ENCODE measurements around the gene HMX3.

DNA sequence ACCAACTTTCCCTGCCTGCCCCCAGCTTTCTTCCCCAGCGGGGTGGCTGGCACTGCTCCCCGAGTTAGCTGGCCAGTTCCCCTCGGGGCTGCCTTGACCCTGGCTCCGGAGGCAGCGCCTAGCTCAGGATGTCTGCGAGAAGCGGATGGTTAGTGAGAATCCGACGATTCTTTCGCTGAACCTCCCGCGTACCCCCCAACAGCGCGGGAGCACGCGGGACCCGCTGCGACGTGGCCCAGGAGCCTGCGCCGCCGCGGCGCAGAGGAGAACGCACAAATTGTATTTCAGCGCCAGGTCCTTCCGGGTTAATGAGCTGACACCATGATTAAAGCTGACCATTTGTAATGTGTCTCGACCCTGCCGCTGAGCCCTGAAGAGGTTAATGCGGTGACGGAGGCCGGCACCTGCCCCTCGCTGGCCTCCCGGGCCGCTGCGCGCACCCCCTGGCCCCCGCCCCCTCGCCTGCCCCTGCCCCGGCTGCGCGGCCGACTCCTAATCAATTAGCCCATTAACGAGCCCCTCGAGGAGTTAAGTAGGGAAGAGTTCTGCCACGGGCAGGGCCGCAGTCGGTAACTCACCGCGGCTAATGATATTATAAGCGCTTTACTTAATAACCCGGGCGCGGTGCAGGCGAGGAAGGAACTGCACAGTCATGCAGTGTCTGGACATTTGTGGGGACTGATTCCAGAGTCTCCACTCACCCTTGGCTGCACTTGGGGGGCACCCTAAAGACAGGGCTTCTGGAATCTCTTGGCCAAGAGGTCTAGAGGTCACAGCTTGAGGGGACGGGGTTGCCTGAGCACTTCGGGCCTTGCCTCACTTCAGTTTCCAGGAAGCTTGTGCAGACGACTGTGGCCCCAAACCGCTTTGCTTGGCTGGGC is 10.5 kb downstream of the HMX3 start:
- TF ChIP-seq HOXA5 (CRISPR knock-in tag; IDR thresholded peaks at IDR 0.05) (no peak), RARG (CRISPR knock-in tag; IDR thresholded peaks at IDR 0.05; ENCODE audit: low read depth) (no peak), HOXA3 (CRISPR knock-in tag; IDR thresholded peaks at IDR 0.05) (no peak), LCORL (IDR thresholded peaks at IDR 0.05) (no peak), LCORL (CRISPR knock-in tag; IDR thresholded peaks at IDR 0.05) (no peak), FOXK2 (IDR thresholded peaks at IDR 0.05) (no peak), ZNF678 (CRISPR knock-in tag; IDR thresholded peaks at IDR 0.05) (no peak), CTCF (CRISPR knock-in tag; IDR thresholded peaks at IDR 0.05) (no peak), ZNF501 (CRISPR knock-in tag; IDR thresholded peaks at IDR 0.05) (no peak), EZH2 (conservative IDR thresholded peaks at IDR 0.05; ENCODE audit: low read depth, low read length) (no peak), MTA3 (CRISPR knock-in tag; IDR thresholded peaks at IDR 0.05) (no peak)
- TF ChIP-seq, protein P1, sequence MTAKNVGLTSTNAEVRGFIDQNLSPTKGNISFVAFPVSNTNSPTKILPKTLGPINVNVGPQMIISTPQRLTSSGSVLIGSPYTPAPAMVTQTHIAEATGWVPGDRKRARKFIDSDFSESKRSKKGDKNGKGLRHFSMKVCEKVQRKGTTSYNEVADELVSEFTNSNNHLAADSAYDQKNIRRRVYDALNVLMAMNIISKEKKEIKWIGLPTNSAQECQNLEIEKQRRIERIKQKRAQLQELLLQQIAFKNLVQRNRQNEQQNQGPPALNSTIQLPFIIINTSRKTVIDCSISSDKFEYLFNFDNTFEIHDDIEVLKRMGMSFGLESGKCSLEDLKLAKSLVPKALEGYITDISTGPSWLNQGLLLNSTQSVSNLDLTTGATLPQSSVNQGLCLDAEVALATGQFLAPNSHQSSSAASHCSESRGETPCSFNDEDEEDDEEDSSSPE (CRISPR knock-in tag; IDR thresholded peaks at IDR 0.05), result no peak
- TF ChIP-seq, protein P2, sequence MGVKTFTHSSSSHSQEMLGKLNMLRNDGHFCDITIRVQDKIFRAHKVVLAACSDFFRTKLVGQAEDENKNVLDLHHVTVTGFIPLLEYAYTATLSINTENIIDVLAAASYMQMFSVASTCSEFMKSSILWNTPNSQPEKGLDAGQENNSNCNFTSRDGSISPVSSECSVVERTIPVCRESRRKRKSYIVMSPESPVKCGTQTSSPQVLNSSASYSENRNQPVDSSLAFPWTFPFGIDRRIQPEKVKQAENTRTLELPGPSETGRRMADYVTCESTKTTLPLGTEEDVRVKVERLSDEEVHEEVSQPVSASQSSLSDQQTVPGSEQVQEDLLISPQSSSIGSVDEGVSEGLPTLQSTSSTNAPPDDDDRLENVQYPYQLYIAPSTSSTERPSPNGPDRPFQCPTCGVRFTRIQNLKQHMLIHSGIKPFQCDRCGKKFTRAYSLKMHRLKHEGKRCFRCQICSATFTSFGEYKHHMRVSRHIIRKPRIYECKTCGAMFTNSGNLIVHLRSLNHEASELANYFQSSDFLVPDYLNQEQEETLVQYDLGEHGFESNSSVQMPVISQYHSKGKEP (CRISPR knock-in tag; IDR thresholded peaks at IDR 0.05), result no peak
